ENCODE measurements around the gene PNISR. TPM values are rescaled to one million over a fixed set of nuclear protein-coding genes. Genes with fewer than 3 reads are reported as not detected.

The PNISR gene
- total and polyA plus RNA-seq, 2 of the 13 experiments (the other 11 are each of a cell fraction or from before 2014, with no cell fraction given): 43.0 to 48.0 TPM

- no peak for TF ChIP-seq YEATS2 (CRISPR knock-in tag; IDR thresholded peaks at IDR 0.05; ENCODE audit: borderline replicate concordance)
- TF ChIP-seq, protein P1, sequence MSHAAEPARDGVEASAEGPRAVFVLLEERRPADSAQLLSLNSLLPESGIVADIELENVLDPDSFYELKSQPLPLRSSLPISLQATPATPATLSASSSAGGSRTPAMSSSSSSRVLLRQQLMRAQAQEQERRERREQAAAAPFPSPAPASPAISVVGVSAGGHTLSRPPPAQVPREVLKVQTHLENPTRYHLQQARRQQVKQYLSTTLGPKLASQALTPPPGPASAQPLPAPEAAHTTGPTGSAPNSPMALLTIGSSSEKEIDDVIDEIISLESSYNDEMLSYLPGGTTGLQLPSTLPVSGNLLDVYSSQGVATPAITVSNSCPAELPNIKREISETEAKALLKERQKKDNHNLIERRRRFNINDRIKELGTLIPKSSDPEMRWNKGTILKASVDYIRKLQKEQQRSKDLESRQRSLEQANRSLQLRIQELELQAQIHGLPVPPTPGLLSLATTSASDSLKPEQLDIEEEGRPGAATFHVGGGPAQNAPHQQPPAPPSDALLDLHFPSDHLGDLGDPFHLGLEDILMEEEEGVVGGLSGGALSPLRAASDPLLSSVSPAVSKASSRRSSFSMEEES (CRISPR knock-in tag; IDR thresholded peaks at IDR 0.05): no peak
These were observed 21.0 kb upstream of the PNISR start (continued) for GRCh38 chr6:99446076-99446475.

GRCh38 chr6:99434702-99435530 is 9.8 kb upstream of the PNISR start:
- ChIA-PET CTCF (ENCODE audit: low intra/inter-chr PET ratio, low total read pairs) (no interaction called here), POLR2A (no interaction called here)
- Histone ChIP-seq H3K79me2 (ENCODE audit: insufficient read depth, low read length) (no peaks in the 10 kb centered on the region), H2AFZ (ENCODE audit: low read length) (no peak overlapping the region), H3K9ac (ENCODE audit: insufficient read depth, low read depth, low read length) (no peak overlapping the region), H3K27ac (ENCODE audit: extremely low read length, insufficient read depth, low read length) (no peak overlapping the region), H3K36me3 (replicated peaks in 1 of 2; ENCODE audit: control insufficient read depth in 1 of 2, insufficient read depth in 2 of 2, low read length in 2 of 2) (0 out of 5 replicates have a peak, but pooled peaks cover 0 to 7% of the 10 kb centered on the region in 2 experiments), H3K4me2 (ENCODE audit: low read depth, low read length) (no peak overlapping the region), H4K20me1 (ENCODE audit: insufficient read depth, low read length) (no peaks in the 10 kb centered on the region), H3K4me3 (replicated peaks in 1 of 3; ENCODE audit: insufficient read depth in 1 of 3, low read depth in 2 of 3, low read length in 3 of 3) (no peak overlapping the region), H3K9me3 (ENCODE audit: low read length) (no peaks in the 10 kb centered on the region), H3K4me1 (ENCODE audit: insufficient read depth, low read length) (peaks cover 13% of the 10 kb centered on the region), H3K27me3 (ENCODE audit: control insufficient read depth in 1 of 2, insufficient read depth in 2 of 2, low read length in 2 of 2) (no peaks in the 10 kb centered on the region)
- 55% methylated on average over 3 of the region's 3 CpGs for WGBS (ENCODE audit: low lambda C conversion rate)
- in situ Hi-C loops (cut with HindIII; ENCODE audit: extremely low pct_ligation_motif_present, low pct_unique_long_range_greater_than_20kb) (no loop called here), intact Hi-C loops (cut with micrococcal nuclease; ENCODE audit: unreplicated experiment) (no loop called here)
- no TSS peak for BruUV-seq (replicated peaks)
- no peak for TF ChIP-seq FOSL1 (CRISPR knock-in tag; IDR thresholded peaks at IDR 0.05; ENCODE audit: borderline replicate concordance)
- 0 out of 2 replicates have a peak, but pooled peaks have one; percentile 13 for TF ChIP-seq CTCF (CRISPR knock-in tag; IDR thresholded peaks at IDR 0.05)
- TF ChIP-seq, protein P2, sequence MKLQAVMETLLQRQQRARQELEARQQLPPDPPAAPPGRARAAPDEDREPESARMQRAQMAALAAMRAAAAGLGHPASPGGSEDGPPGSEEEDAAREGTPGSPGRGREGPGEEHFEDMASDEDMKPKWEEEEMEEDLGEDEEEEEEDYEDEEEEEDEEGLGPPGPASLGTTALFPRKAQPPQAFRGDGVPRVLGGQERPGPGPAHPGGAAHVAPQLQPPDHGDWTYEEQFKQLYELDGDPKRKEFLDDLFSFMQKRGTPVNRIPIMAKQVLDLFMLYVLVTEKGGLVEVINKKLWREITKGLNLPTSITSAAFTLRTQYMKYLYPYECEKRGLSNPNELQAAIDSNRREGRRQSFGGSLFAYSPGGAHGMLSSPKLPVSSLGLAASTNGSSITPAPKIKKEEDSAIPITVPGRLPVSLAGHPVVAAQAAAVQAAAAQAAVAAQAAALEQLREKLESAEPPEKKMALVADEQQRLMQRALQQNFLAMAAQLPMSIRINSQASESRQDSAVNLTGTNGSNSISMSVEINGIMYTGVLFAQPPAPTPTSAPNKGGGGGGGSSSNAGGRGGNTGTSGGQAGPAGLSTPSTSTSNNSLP (IDR thresholded peaks at IDR 0.05; ENCODE audit: low read depth, low read length): 0 out of 2 replicates have a peak, but pooled peaks have one; percentile 40
- DNase-seq (ENCODE audit: low spot score): peak; percentile 23
- ATAC-seq: peak; percentile 62; the same call in 2 of the 3 replicates
- FAIRE-seq: no peak

Measured in HepG2 (cell line).